EH (cell line): ENCODE data around the gene SOHLH2.

Experiments used
- DNase-seq: peaks from one replicate; pipeline ENCODE4 v3.0.0-alpha.2; 2015; ENCODE audit warnings: low read depth

Gene SOHLH2

GRCh38 chr13:36188441-36188840 lies 25.9 kb downstream of the SOHLH2 start:
- DNase-seq, result no peak

GRCh38 chr13:36183901-36184300 lies 30.5 kb downstream of the SOHLH2 start:
- no peak for DNase-seq

- DNase-seq, result no peak
These were observed 38.7 kb downstream of the SOHLH2 start for GRCh38 chr13:36175621-36176020.

GRCh38 chr13:36174923-36175322 lies 39.4 kb downstream of the SOHLH2 start:
- DNase-seq, result no peak

GRCh38 chr13:36173571-36174322 lies 40.6 kb downstream of the SOHLH2 start:
- DNase-seq, result no peak

GRCh38 chr13:36166046-36166445 lies 48.3 kb downstream of the SOHLH2 start:
- DNase-seq, result no peak

GRCh38 chr13:36163809-36164308 lies 50.5 kb downstream of the SOHLH2 start:
- peak; percentile 98 for DNase-seq

- DNase-seq, result no peak
These were observed 51.1 kb downstream of the SOHLH2 start for GRCh38 chr13:36163286-36163685.

- no peak for DNase-seq
These were observed 54.1 kb downstream of the SOHLH2 start for GRCh38 chr13:36160297-36160696.

GRCh38 chr13:36158611-36159010 lies 55.7 kb downstream of the SOHLH2 start:
- peak; percentile 32 for DNase-seq

- no peak for DNase-seq
These were observed 56.9 kb downstream of the SOHLH2 start for GRCh38 chr13:36157480-36157879.

- DNase-seq, result peak; percentile 72
These were observed 59.6 kb downstream of the SOHLH2 start for GRCh38 chr13:36154567-36155291.

GRCh38 chr13:36151591-36151990 lies 62.8 kb downstream of the SOHLH2 start:
- DNase-seq, result no peak

- peak; percentile 80 for DNase-seq
These were observed 65.9 kb downstream of the SOHLH2 start for GRCh38 chr13:36148446-36148845.

GRCh38 chr13:36147330-36147729 lies 67.0 kb downstream of the SOHLH2 start:
- no peak for DNase-seq

- peak; percentile 86 for DNase-seq
These were observed 67.7 kb downstream of the SOHLH2 start for GRCh38 chr13:36146511-36147269.

GRCh38 chr13:36143738-36144137 lies 70.6 kb downstream of the SOHLH2 start:
- peak; percentile 63 for DNase-seq

GRCh38 chr13:36142735-36143134 lies 71.6 kb downstream of the SOHLH2 start:
- DNase-seq, result no peak

GRCh38 chr13:36135876-36136275 lies 78.5 kb downstream of the SOHLH2 start:
- no peak for DNase-seq

- no peak for DNase-seq
These were observed 79.7 kb downstream of the SOHLH2 start for GRCh38 chr13:36134632-36135031.

GRCh38 chr13:36133950-36134626 lies 80.3 kb downstream of the SOHLH2 start:
- peak; percentile 15 for DNase-seq

- DNase-seq, result no peak
These were observed 82.0 kb downstream of the SOHLH2 start for GRCh38 chr13:36132376-36132775.
